Neural progenitor cell (in vitro differentiated cells): ENCODE results near the gene PLXDC2. TPM values are rescaled to one million over a fixed set of nuclear protein-coding genes. Genes with fewer than 3 reads are reported as not detected.

Experiments used
- DNase-seq: peaks from one replicate; pipeline ENCODE4 v3.0.0-alpha.2; 2016; ENCODE audit warnings: low spot score
- H2AFZ ChIP-seq: fragments of 200-600 bp; sonication (generic); replicated peaks from 2 replicates; pipeline ENCODE4 v1.6.1; 2016; ENCODE audit warnings: antibody characterized with exemption
- H3F3A ChIP-seq: fragments of 200-600 bp; sonication (generic); 2 replicates; pipeline ENCODE4 v1.6.1; 2016; ENCODE audit warnings: antibody characterized with exemption, low read depth
- H3K27ac ChIP-seq: fragments of 200-600 bp; sonication (generic); 2 replicates; pipeline ENCODE4 v1.5.1; 2016; ENCODE audit warnings: mild to moderate bottlenecking
- H3K27me3 ChIP-seq: fragments of 200-600 bp; sonication (generic); 2 replicates; pipeline ENCODE4 v1.6.1; 2016; ENCODE audit warnings: mild to moderate bottlenecking, moderate library complexity
- H3K36me3 ChIP-seq: fragments of 200-600 bp; sonication (generic); 2 replicates; pipeline ENCODE4 v1.5.1; 2016
- H3K4me1 ChIP-seq: fragments of 200-600 bp; sonication (generic); 2 replicates; pipeline ENCODE4 v1.6.1; 2016; ENCODE audit warnings: mixed run types
- H3K4me2 ChIP-seq: fragments of 200-600 bp; sonication (generic); 2 replicates; pipeline ENCODE4 v1.6.1; 2016
- H3K4me3 ChIP-seq: fragments of 200-600 bp; sonication (generic); 2 replicates; pipeline ENCODE4 v1.5.1; 2016
- H3K79me2 ChIP-seq: fragments of 200-600 bp; sonication (generic); 2 replicates; pipeline ENCODE4 v1.6.1; 2016; ENCODE audit warnings: low read depth
- H3K9ac ChIP-seq: fragments of 200-600 bp; sonication (generic); 2 replicates; pipeline ENCODE4 v1.6.1; 2016
- H3K9me3 ChIP-seq: fragments of 200-600 bp; sonication (generic); 2 replicates; pipeline ENCODE4 v1.5.1; 2016; ENCODE audit warnings: low read depth
- H4K20me1 ChIP-seq: fragments of 200-600 bp; sonication (generic); 2 replicates; pipeline ENCODE4 v1.6.1; 2016; ENCODE audit warnings: low read depth
- H3K27ac Mint-ChIP-seq: 3 replicates; pipeline ENCODE4 v1.8.0; 2021; ENCODE audit warnings: mixed read lengths
- H3K27me3 Mint-ChIP-seq: 2 replicates; pipeline ENCODE4 v1.8.0; 2022; ENCODE audit warnings: low read depth, mild to moderate bottlenecking, inconsistent platforms, moderate library complexity, mixed read lengths; ENCODE audit not compliant: insufficient read depth
- H3K36me3 Mint-ChIP-seq: 3 replicates; pipeline ENCODE4 v1.8.0; 2021; ENCODE audit warnings: mixed read lengths
- H3K4me1 Mint-ChIP-seq: 3 replicates; pipeline ENCODE4 v1.8.0; 2021; ENCODE audit warnings: mixed read lengths
- H3K4me3 Mint-ChIP-seq: 3 replicates; pipeline ENCODE4 v1.8.0; 2021; ENCODE audit warnings: mild to moderate bottlenecking, moderate library complexity, mixed read lengths
- H3K9me3 Mint-ChIP-seq: 3 replicates; pipeline ENCODE4 v1.8.0; 2020; ENCODE audit warnings: mixed read lengths
- EZH2 ChIP-seq: fragments of 200-600 bp; sonication (generic); IDR thresholded peaks from 2 replicates; pipeline ENCODE4 v1.6.1; 2017; ENCODE audit warnings: antibody characterized with exemption, mild to moderate bottlenecking, moderate library complexity
- EZH2phosphoT487 ChIP-seq: fragments of 200-600 bp; sonication (generic); IDR thresholded peaks from 2 replicates; pipeline ENCODE4 v1.6.1; 2017; ENCODE audit warnings: antibody characterized with exemption
- total RNA-seq: library from RNA; depleted of rRNA; stranded (reverse); fragments of >200 nt; gene quantifications from 2 replicates; pipeline ENCODE4 v1.2.3, GENCODE V29; 2015; ENCODE audit warnings: low replicate concordance
- TF ChIP-seq, protein P1 (sequence below): fragments of 200-600 bp; sonication (generic); IDR thresholded peaks from 2 replicates; pipeline ENCODE4 v1.5.1; 2017; ENCODE audit warnings: antibody characterized with exemption, mild to moderate bottlenecking

The PLXDC2 gene
- total RNA-seq, 1 donor from 2014 or later, result 44.2 TPM

DNA sequence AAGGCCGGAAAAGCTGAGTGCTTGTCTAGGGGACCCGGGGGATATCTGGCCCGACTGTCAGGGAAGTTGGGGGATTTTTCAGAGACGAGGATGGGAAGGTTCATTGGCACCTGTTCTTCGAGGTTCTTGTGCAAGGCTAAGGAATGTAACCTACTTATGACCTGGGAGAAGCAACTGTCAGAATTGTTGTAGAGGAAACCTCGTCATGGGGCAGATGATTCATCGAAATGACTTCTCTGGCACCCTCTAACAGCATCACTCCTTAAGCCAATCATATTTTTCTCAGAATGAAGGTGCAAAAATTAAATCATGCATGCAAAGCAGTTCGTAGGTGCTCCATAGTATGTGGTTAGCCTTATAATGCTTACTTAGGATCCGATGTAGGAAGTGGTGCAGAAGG is 58.6 kb downstream of the PLXDC2 start:
- Histone ChIP-seq H3K36me3 (no peaks in the 10 kb centered on the region), H3K9ac (no peak overlapping the region), H3K79me2 (peaks cover 76% of the 10 kb centered on the region), H2AFZ (no peak overlapping the region), H3K4me3 (no peak overlapping the region), H3K27ac (no peak overlapping the region), H3K9me3 (no peaks in the 10 kb centered on the region), H3K4me2 (no peak overlapping the region), H3F3A (no peaks in the 10 kb centered on the region), H3K4me1 (peaks cover 11% of the 10 kb centered on the region), H4K20me1 (peaks cover 3% of the 10 kb centered on the region), H3K27me3 (no peaks in the 10 kb centered on the region)
- Mint-ChIP-seq H3K4me1 (peaks cover 7% of the 10 kb centered on the region), H3K27ac (no peak overlapping the region), H3K36me3 (peaks cover 11% of the 10 kb centered on the region), H3K9me3 (no peaks in the 10 kb centered on the region), H3K27me3 (peaks cover 2% of the 10 kb centered on the region), H3K4me3 (no peak overlapping the region)
- DNase-seq, result no peak
- TF ChIP-seq, protein P1, sequence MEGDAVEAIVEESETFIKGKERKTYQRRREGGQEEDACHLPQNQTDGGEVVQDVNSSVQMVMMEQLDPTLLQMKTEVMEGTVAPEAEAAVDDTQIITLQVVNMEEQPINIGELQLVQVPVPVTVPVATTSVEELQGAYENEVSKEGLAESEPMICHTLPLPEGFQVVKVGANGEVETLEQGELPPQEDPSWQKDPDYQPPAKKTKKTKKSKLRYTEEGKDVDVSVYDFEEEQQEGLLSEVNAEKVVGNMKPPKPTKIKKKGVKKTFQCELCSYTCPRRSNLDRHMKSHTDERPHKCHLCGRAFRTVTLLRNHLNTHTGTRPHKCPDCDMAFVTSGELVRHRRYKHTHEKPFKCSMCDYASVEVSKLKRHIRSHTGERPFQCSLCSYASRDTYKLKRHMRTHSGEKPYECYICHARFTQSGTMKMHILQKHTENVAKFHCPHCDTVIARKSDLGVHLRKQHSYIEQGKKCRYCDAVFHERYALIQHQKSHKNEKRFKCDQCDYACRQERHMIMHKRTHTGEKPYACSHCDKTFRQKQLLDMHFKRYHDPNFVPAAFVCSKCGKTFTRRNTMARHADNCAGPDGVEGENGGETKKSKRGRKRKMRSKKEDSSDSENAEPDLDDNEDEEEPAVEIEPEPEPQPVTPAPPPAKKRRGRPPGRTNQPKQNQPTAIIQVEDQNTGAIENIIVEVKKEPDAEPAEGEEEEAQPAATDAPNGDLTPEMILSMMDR, result no peak
- TF ChIP-seq EZH2phosphoT487 (no peak), EZH2 (no peak)

- DNase-seq, result no peak
Observed at GRCh38 chr10:19876570-19876969, 60.3 kb downstream of the PLXDC2 start.

DNA sequence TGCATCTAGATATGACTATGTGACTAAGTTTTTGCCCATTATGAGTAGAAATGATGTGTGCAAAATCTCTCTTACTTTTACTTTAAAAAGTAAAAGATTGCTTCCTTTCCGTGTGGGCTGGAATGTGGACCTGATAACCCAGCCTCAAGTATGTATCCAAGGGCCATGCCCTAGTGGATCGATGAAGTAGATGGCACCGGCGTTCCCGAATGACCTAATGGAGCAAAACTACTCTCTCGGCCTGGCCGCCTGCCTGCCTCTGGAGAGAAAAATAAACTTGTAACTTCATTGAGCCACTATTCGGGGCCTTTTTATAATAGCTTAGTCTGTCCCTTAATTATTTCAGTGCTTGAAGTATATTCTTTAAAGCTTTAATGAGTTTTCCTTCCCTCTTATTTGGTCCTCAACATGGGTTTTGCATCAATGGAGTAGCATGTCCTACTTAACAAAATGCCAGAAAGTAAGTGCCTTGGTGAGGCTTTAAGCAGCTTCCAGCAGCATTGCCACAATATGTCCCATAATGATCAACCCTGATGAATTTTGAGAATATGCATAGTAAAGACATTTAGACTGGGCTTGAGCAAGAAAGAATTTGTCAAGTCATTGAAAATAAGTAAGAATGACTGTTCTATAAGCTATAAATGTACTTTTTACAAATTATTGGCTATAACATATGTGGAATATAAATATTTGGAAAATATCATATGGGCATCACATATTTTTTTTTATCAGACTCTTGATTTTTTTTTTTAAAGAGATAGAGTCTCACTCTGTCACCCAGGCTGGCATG is 61.4 kb downstream of the PLXDC2 start:
- Histone ChIP-seq H3K4me3 (no peak overlapping the region), H3K4me1 (peaks cover 11% of the 10 kb centered on the region), H3K27ac (no peak overlapping the region), H3K4me2 (no peak overlapping the region), H3K27me3 (no peaks in the 10 kb centered on the region), H3K79me2 (peaks cover 91% of the 10 kb centered on the region), H3F3A (no peaks in the 10 kb centered on the region), H2AFZ (no peak overlapping the region), H3K9ac (no peak overlapping the region), H3K9me3 (no peaks in the 10 kb centered on the region), H3K36me3 (no peaks in the 10 kb centered on the region), H4K20me1 (peaks cover 3% of the 10 kb centered on the region)
- peaks cover 4% of the 10 kb centered on the region for H3K4me1 Mint-ChIP-seq
- no peak overlapping the region for H3K27ac Mint-ChIP-seq
- H3K27me3 Mint-ChIP-seq, result peaks cover 2% of the 10 kb centered on the region
- H3K9me3 Mint-ChIP-seq, result peaks cover 4% of the 10 kb centered on the region
- TF ChIP-seq, protein P1, result no peak
- TF ChIP-seq EZH2phosphoT487 (no peak), EZH2 (no peak)
- peaks cover 8% of the 10 kb centered on the region for H3K36me3 Mint-ChIP-seq
- DNase-seq, result no peak
- H3K4me3 Mint-ChIP-seq, result no peak overlapping the region

More at GRCh38 chr10:19876570-19876969, 60.3 kb downstream of the PLXDC2 start:
- Mint-ChIP-seq H3K36me3 (peaks cover 4% of the 10 kb centered on the region), H3K9me3 (peaks cover 2% of the 10 kb centered on the region), H3K27ac (no peak overlapping the region), H3K4me3 (no peak overlapping the region), H3K4me1 (peaks cover 7% of the 10 kb centered on the region), H3K27me3 (peaks cover 2% of the 10 kb centered on the region)
- Histone ChIP-seq H2AFZ (no peak overlapping the region), H3K27me3 (no peaks in the 10 kb centered on the region), H3F3A (no peaks in the 10 kb centered on the region), H3K4me1 (peaks cover 11% of the 10 kb centered on the region), H3K9me3 (no peaks in the 10 kb centered on the region), H3K4me3 (no peak overlapping the region), H3K4me2 (no peak overlapping the region), H3K27ac (no peak overlapping the region), H3K9ac (no peak overlapping the region), H3K79me2 (peaks cover 83% of the 10 kb centered on the region), H3K36me3 (no peaks in the 10 kb centered on the region), H4K20me1 (peaks cover 3% of the 10 kb centered on the region)
- TF ChIP-seq EZH2phosphoT487, result no peak
- TF ChIP-seq EZH2, result no peak
- TF ChIP-seq, protein P1, result no peak
